Measurements from ENCODE around the gene DUS1L.

DUS1L gene

DNA sequence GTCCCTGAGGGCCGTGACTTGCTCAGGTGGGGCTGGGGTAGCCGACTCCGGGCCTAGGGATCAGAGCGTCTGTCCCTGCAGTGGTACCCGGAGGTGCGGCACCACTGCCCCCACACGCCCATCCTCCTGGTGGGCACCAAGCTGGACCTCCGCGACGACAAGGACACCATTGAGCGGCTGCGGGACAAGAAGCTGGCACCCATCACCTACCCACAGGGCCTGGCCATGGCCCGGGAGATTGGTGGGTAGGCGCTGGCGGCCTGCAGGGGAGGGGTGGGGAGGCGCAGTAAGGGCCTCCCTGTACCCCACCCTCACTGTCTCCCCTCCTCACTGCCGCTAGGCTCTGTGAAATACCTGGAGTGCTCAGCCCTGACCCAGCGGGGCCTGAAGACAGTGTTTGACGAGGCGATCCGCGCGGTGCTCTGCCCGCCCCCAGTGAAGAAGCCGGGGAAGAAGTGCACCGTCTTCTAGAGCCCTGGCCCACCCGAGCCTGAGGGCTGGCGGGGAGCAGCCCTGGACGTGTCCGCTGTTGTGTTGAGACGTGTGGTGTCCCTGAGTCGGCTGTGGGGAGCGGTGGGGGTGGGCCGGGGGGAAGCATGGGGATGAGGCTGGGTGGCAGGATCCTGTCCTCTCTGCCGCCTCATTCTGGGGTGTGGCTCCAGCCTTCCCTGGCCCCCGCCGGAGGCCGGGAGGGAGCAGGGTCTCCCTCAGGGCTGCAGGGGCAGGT, 32.1 kb downstream of the DUS1L start:
- Histone ChIP-seq H3K36me3 (ENCODE audit: insufficient read depth, low read length) (no peaks in the 10 kb centered on the region), H3K9me3 (ENCODE audit: control insufficient read depth, insufficient read depth, low read length) (no peaks in the 10 kb centered on the region), H3K9ac (ENCODE audit: low read depth, low read length) (no peak overlapping the region), H3K4me1 (ENCODE audit: insufficient read depth, low read length) (peaks cover 2% of the 10 kb centered on the region; the same call in 1 of the 2 replicates)

DNA sequence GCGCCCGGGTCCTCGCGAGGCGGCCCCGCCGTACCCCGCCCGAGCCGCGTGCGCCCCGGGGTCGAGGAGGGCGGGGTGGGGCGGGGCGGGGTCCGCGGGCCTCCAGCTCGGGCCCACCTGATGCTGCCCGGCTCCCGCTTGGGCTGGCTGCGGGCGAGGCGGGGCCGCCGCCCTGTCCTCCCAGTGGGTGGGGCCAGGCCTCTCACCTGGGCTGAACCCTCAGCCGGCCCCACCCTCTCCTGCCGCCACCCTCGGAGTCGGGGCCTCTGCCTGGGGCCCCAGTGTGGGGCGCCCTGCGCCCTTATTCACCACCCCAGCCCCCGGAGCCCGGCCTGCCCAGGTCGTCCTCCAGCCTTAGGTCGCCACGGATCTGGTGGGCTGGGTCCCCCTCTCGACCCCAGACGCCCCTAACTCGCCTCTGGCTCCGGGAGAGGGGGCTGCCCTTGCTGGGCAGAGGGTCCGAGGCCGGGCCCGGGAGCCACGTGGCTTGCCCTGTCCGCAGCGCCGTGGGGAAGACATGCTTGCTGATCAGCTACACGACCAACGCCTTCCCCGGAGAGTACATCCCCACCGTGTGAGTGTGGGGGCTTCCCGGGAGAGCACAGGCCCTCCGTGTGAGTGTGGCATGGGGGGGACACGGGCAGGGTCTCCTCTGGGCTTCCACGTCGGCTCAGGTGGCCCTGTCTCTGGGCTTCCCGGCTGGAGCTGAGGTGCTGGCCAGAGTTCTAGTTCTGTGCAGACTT, 33.5 kb downstream of the DUS1L start:
- Histone ChIP-seq H3K9ac (ENCODE audit: low read depth, low read length) (peak overlapping the region; percentile 57), H3K9me3 (ENCODE audit: control insufficient read depth, insufficient read depth, low read length) (no peaks in the 10 kb centered on the region), H3K4me1 (ENCODE audit: insufficient read depth, low read length) (peaks cover 2% of the 10 kb centered on the region; the same call in 1 of the 2 replicates), H3K36me3 (ENCODE audit: insufficient read depth, low read length) (no peaks in the 10 kb centered on the region)

DNA sequence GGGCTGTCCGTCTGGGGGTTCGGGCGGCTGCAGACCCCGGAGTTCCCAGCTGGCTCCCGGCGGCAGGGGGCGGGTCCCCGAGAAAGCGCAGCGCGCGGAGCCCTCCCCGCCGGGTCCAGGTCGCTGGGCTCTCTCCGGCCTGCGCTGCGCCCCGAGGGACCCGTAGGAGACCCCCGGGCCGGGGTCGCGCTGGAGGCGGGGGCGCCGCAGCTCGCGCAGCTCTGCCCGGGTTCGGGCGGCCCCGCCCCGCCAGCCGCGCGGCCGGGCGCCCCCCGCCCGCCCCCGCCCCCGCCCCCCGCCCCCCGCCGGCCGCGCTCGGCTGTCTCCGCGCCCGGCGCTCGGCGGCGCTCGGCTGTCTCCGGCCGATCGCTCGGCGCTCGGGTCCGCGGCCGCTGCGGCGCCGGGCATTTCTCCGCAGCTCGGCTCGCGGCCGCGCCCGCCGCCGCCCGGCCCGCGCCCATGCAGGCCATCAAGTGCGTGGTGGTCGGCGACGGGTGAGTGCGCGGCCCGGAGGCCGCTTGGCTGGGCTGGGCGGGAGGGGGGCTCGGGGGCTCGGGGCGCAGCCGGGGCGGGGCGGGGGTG, 34.2 kb downstream of the DUS1L start, which contains the start of gene RAC3:
TSS of gene RAC3 (plus strand) at position 376 of the 582 bp plus-strand sequence. CDS start at position 460, 84 bp downstream.
- H3K36me3 ChIP-seq (ENCODE audit: insufficient read depth, low read length), result no peaks in the 10 kb centered on the region
- H3K4me1 ChIP-seq (ENCODE audit: insufficient read depth, low read length), result peaks cover 2% of the 10 kb centered on the region; the same call in 1 of the 2 replicates
- no peaks in the 10 kb centered on the region for H3K9me3 ChIP-seq (ENCODE audit: control insufficient read depth, insufficient read depth, low read length)
- H3K9ac ChIP-seq (ENCODE audit: low read depth, low read length), result peak within 1 kb of the TSS; percentile 72

DNA sequence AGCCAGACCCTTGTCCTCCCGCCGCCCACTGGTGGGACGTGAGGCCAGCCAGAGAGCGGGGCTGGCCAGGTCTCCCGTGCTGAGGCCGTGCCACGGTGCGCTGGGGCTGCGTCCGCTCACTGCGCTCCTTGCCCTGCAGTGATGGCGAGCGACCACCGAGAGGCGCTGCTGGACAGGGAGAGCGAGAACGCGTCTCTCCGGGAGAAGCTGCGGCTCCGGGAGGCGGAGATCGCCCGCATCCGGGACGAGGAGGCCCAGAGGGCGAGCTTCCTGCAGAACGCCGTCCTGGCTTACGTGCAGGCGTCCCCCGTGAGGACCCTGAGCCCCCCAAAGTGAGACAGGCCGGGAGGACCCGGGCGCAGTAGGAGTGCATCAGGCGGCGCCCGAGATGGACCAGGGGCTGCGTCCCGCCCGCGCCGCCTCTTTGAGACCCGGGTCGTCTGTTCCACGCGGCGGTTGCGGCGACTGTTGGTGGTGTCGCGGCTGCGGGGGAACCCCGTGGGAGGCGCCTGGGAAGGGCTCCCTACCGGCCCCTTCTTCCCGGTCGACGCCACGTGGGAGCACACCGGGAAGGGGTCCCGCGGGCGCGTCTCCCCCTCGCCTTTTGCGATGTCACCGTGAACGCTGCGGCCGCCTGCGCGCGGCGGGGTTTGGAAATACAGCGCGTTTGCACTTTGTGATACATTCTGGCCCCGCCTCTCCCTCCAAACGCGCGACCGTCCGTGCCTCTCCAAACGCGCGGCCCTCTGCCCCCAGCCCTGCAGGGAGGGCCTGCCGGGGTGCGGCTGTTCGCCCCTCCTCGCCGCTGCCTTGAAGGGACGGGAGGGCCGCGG, 34.9 kb downstream of the DUS1L start:
- H3K4me1 ChIP-seq (ENCODE audit: insufficient read depth, low read length), result peaks cover 2% of the 10 kb centered on the region; the same call in 1 of the 2 replicates
- H3K36me3 ChIP-seq (ENCODE audit: insufficient read depth, low read length), result no peaks in the 10 kb centered on the region
- peak overlapping the region; percentile 72; the same call in 1 of the 2 replicates for H3K9ac ChIP-seq (ENCODE audit: low read depth, low read length)
- H3K9me3 ChIP-seq (ENCODE audit: control insufficient read depth, insufficient read depth, low read length), result no peaks in the 10 kb centered on the region

DNA sequence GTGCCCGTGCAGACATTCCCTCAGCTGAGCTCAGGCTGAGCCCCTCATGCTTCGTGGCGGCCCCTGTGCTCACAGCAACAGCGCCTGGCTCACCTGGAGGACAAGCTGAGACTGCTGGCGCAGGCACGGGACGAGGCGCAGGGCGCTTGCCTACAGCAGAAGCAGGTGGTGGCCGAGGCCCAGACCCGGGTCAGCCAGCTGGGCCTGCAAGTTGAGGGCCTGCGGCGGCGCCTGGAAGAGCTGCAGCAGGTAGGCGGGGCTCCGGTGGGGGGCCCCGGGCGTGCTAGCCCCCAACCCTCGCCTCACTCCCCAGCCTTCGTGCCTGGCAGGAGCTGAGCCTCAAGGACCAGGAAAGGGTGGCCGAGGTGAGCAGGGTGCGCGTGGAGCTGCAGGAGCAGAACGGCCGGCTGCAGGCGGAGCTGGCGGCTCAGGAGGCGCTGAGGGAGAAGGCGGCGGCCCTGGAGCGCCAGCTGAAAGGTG, 35.6 kb downstream of the DUS1L start:
- Histone ChIP-seq H3K4me1 (ENCODE audit: insufficient read depth, low read length) (peaks cover 2% of the 10 kb centered on the region; the same call in 1 of the 2 replicates), H3K9ac (ENCODE audit: low read depth, low read length) (no peak overlapping the region), H3K36me3 (ENCODE audit: insufficient read depth, low read length) (no peaks in the 10 kb centered on the region), H3K9me3 (ENCODE audit: control insufficient read depth, insufficient read depth, low read length) (no peaks in the 10 kb centered on the region)

DNA sequence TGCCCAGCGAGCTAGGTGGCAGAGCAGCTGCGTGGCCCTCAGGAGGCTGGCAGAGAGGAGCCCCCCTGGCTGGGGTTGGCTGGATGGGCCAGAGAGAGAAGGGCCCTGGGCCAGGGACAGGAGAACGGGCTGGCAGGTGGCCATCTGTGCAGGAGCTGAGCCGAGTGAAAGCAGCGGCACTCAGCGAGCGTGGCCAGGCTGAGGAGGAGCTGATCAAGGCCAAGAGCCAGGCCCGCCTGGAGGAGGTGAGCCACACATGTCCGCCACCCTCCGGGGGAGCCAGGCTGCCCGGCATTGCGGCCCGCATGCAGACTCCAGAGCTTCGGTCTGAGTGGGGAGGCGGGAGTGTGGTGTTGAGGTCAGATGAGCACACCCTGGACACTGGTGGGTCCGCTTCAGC, 36.2 kb downstream of the DUS1L start:
- H3K4me1 ChIP-seq (ENCODE audit: insufficient read depth, low read length), result peaks cover 2% of the 10 kb centered on the region; the same call in 1 of the 2 replicates
- H3K9ac ChIP-seq (ENCODE audit: low read depth, low read length), result no peak overlapping the region
- H3K9me3 ChIP-seq (ENCODE audit: control insufficient read depth, insufficient read depth, low read length), result no peaks in the 10 kb centered on the region
- no peaks in the 10 kb centered on the region for H3K36me3 ChIP-seq (ENCODE audit: insufficient read depth, low read length)

DNA sequence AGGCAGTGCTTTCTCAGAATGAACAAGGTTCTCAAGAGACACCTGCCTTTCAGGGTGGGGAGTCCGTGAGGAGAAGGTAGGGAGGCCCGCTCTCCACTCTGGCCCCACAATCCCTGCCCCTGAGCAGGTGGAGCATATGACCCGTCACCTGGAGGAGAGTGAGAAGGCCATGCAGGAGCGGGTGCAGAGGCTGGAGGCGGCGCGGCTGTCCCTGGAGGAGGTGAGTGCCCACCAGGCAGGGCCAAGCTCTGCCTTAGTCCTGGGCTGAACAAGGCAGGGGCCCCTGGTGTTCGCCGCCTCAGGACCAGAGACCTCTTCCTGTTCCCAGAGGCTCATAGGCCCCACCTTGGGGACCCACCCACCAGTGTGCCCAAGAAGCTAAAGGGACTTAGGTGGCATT, 36.6 kb downstream of the DUS1L start:
- H3K36me3 ChIP-seq (ENCODE audit: insufficient read depth, low read length), result no peaks in the 10 kb centered on the region
- H3K9ac ChIP-seq (ENCODE audit: low read depth, low read length), result no peak overlapping the region
- H3K4me1 ChIP-seq (ENCODE audit: insufficient read depth, low read length), result peaks cover 2% of the 10 kb centered on the region; the same call in 1 of the 2 replicates
- H3K9me3 ChIP-seq (ENCODE audit: control insufficient read depth, insufficient read depth, low read length), result no peaks in the 10 kb centered on the region

DNA sequence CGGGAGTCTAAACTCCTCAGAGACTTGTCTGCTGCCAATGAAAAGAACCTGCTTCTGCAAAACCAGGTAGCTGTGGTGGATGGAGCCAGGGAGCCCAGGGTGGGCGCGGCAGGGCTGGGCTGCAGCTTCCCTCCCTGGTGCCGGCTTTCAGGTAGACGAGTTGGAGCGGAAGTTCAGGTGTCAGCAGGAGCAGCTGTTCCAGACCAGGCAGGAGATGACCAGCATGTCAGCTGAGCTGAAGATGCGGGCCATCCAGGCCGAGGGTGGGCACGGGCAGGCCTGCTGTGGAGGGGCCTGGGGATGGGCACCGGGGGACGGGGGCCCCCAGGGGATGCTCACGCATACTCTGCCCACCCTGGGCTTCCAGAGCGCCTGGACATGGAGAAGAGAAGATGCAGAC, 37.4 kb downstream of the DUS1L start:
- Histone ChIP-seq H3K4me1 (ENCODE audit: insufficient read depth, low read length) (peaks cover 2% of the 10 kb centered on the region; the same call in 1 of the 2 replicates), H3K36me3 (ENCODE audit: insufficient read depth, low read length) (no peaks in the 10 kb centered on the region), H3K9me3 (ENCODE audit: control insufficient read depth, insufficient read depth, low read length) (no peaks in the 10 kb centered on the region)

DNA sequence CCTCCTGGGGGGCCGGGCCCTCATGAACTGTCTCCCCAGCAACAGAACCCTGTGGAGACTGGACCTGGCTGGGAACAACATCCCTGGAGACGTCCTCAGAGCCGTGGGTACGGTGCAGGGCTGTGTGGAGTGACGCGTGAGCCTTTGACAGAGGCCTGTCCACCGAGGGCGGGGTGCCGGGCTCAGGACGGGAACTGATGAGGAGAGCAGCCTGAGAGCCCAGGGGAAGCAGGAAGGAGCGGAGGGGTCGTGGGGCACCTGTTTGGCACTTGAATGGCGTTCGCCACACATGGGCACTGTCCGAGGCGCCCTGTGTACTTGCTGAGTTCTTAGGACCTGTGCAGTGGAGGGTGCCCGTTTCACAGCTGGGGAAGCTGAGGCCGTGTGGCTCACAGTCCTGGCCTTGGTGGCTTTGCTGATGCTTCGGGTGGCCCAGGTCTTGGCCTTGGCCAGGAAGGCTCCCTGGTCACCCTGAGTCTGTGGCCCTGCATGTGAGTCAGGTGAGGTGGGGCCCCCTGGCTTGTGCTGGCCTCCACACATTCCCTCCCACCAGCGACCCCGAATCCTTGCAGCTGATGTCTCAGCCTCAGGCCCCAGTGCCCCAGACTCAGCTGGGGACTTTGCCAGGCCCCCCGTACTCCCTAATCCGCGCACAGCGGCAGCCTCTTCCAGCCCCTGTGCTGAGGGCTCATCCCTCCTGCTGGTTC, 40.0 kb downstream of the DUS1L start:
- no peaks in the 10 kb centered on the region for H3K36me3 ChIP-seq (ENCODE audit: insufficient read depth, low read length)
- no peak overlapping the region for H3K9ac ChIP-seq (ENCODE audit: low read depth, low read length)
- H3K4me1 ChIP-seq (ENCODE audit: insufficient read depth, low read length), result no peaks in the 10 kb centered on the region; the same call in 1 of the 2 replicates
- H3K9me3 ChIP-seq (ENCODE audit: control insufficient read depth, insufficient read depth, low read length), result no peaks in the 10 kb centered on the region

More for the DNA sequence above, 37.4 kb downstream of the DUS1L start:
- no peak overlapping the region for H3K9ac ChIP-seq (ENCODE audit: low read depth, low read length)

DNA sequence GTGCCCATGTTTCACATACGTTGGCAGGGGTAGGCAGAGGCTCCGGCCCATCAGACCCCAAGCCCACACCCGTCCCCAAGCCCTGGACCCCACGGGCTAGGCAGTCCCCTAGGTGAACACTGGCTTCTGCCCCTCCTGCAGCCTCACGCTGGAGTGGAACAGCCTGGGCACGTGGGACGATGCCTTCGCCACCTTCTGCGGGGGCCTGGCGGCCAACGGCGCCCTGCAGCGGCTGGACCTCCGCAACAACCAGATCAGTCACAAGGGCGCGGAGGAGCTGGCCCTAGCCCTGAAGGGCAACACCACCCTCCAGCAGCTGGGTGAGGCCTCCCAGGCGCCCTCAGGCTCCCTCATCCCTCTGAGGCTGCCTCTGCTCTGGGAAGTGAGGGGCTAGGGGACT, 40.7 kb downstream of the DUS1L start:
- Histone ChIP-seq H3K4me1 (ENCODE audit: insufficient read depth, low read length) (no peaks in the 10 kb centered on the region; the same call in 1 of the 2 replicates), H3K36me3 (ENCODE audit: insufficient read depth, low read length) (no peaks in the 10 kb centered on the region), H3K9me3 (ENCODE audit: control insufficient read depth, insufficient read depth, low read length) (no peaks in the 10 kb centered on the region), H3K9ac (ENCODE audit: low read depth, low read length) (no peak overlapping the region)

DNA sequence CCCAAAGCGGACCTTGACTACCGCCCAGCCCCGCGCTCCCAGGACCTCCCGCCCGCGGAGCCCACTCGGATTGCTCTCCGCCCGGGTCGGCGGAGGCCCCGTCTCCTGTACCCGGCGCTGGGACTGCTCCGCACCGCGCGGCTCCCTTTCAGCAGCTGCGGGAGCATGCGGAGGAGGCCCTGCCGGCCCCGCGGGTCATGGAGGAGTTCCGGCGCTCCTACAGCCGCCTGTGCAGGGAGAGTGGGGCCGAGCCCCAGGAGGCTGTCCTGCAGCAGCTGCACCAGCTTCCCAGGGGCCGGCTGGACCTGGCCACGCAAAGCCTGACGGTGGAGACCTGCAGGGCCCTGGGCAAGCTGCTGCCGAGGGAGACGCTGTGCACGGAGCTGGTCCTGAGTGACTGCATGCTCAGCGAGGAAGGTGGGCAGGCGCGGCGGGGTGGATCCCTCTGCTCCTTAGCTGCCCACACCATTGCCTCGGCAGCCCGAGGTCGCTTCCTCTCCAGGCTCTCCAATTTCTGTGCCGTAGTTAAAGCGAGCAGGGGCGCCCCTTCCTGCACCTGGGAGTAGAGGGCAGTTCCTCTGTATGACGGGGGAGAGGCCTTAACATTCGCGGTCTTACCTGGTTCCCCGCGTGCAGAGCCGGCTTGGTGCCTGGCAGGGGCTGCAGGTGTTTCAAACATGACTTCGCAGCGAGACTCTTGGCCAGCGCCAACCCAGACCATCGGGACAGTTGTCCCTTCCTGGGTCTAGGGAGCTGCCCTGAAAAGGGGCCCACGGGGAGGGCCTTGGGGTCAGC, 42.0 kb downstream of the DUS1L start:
- Histone ChIP-seq H3K36me3 (ENCODE audit: insufficient read depth, low read length) (no peaks in the 10 kb centered on the region), H3K9ac (ENCODE audit: low read depth, low read length) (peak overlapping the region; percentile 68), H3K9me3 (ENCODE audit: control insufficient read depth, insufficient read depth, low read length) (no peaks in the 10 kb centered on the region), H3K4me1 (ENCODE audit: insufficient read depth, low read length) (no peaks in the 10 kb centered on the region; the same call in 1 of the 2 replicates)

DNA sequence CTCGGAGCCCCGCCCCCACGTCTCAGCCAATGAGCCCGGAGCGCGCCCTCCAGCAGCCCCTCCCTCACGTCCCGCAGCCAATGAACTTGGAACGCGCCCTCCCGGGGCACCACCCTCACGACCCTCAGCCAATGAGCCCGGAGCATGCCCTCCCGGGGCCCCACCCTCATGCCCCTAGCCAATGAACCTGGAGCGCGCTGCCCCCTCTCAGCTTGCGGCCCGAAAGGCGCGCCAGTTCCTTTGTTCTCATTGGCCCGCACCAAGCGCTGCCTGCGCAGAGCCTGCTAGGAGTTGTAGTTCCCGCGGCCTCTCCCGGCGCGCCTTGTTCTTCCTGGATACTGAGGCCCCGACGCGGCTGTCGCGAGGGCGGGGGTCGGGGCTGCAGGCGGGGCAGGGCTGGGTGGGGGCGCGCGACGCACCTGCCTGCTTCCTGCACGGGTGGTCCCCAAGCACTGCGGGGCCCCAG, 42.6 kb downstream of the DUS1L start, which contains the start of gene LRRC45:
TSS of gene LRRC45 (plus strand) at position 325 of the 466 bp plus-strand sequence. CDS start 339 bp downstream, outside the sequence.
- no peaks in the 10 kb centered on the region for H3K36me3 ChIP-seq (ENCODE audit: insufficient read depth, low read length)
- no peaks in the 10 kb centered on the region for H3K9me3 ChIP-seq (ENCODE audit: control insufficient read depth, insufficient read depth, low read length)
- no peaks in the 10 kb centered on the region; the same call in 1 of the 2 replicates for H3K4me1 ChIP-seq (ENCODE audit: insufficient read depth, low read length)
- H3K9ac ChIP-seq (ENCODE audit: low read depth, low read length), result peak within 1 kb of the TSS; percentile 92
